ENCODE data around the gene TIAM1. TPM values are rescaled to one million over a fixed set of nuclear protein-coding genes. Genes with fewer than 3 reads are reported as not detected.

The TIAM1 gene
- total and polyA plus RNA-seq, 2 of the 8 experiments (the other 6 are each of a cell fraction or from before 2014, with no cell fraction given): 10.1 to 30.7 TPM

DNA sequence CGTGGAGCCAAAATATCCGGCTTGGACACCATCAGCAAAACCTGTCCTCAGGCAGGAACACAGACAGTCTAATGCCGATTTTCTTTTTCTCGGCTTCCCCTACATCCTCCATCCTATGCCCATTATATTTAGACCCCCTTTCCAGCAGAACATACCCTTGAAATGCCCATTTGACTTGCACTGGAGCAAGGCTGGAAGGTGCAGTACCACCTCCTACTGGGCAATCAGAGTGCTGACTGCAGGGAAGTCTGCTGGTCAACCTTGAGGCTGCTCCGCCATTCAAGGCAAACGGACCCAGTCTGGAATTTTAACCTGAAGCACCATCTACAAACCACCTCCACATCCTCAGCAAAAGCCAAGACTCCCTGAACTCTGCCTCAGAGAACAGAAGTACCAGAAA is 79.5 kb downstream of the TIAM1 start:
- Histone ChIP-seq H2AFZ (ENCODE audit: low read length) (no peak overlapping the region), H3K4ac (replicated peaks; ENCODE audit: insufficient read length, low read depth, low read length) (no peak overlapping the region), H3K9me3 (ENCODE audit: insufficient read depth in 2 of 2, low read depth in 1 of 2, low read length in 1 of 2) (no peaks in the 10 kb centered on the region), H3K79me2 (ENCODE audit: control insufficient read depth in 1 of 2, insufficient read depth in 2 of 2, low read length in 2 of 2) (peaks cover 0 to 2% of the 10 kb centered on the region in 2 experiments; a peak in 1 of 4 replicates), H3K18ac (ENCODE audit: extremely low read depth, low read length) (no peak overlapping the region), H2BK15ac (ENCODE audit: low read length) (no peak overlapping the region), H3K27me3 (replicated peaks in 1 of 4; ENCODE audit: control insufficient read depth in 3 of 4, extremely low read depth in 1 of 4, insufficient read depth in 3 of 4, low read length in 3 of 4) (no peaks in the 10 kb centered on the region), H4K8ac (ENCODE audit: extremely low read depth, insufficient read depth, low read length) (no peak overlapping the region), H2BK20ac (ENCODE audit: low read length) (no peak overlapping the region), H3K14ac (ENCODE audit: insufficient read length) (no peak overlapping the region), H2BK5ac (ENCODE audit: low read depth, low read length) (no peak overlapping the region), H2AK5ac (ENCODE audit: low read depth, low read length) (no peak overlapping the region), H3K4me3 (ENCODE audit: extremely low read depth in 1 of 4, insufficient read depth in 2 of 4, low read depth in 3 of 4, low read length in 4 of 4) (no peak overlapping the region), H3K9ac (replicated peaks in 1 of 4; ENCODE audit: extremely low read depth in 1 of 4, low read depth in 3 of 4, low read length in 3 of 4) (no peak overlapping the region), H2BK12ac (ENCODE audit: low read depth, low read length) (no peak overlapping the region), H3K4me2 (ENCODE audit: insufficient read depth in 1 of 2, low read depth in 2 of 2, low read length in 2 of 2) (no peak overlapping the region), H3K23me2 (ENCODE audit: low read depth, low read length) (no peaks in the 10 kb centered on the region), H3K36me3 (ENCODE audit: control insufficient read depth in 2 of 4, insufficient read depth in 4 of 4, low read length in 3 of 4) (no peaks in the 10 kb centered on the region; a peak in 1 of 8 replicates), H3K27ac (ENCODE audit: low read depth, low read length) (no peak overlapping the region), H4K20me1 (replicated peaks in 1 of 2; ENCODE audit: control insufficient read depth in 1 of 2, insufficient read depth in 2 of 2, low read length in 2 of 2) (no peaks in the 10 kb centered on the region), H4K91ac (replicated peaks; ENCODE audit: insufficient read length, low read length) (no peak overlapping the region), H2BK120ac (replicated peaks; ENCODE audit: low read depth, low read length) (no peak overlapping the region), H3K4me1 (replicated peaks in 1 of 4; ENCODE audit: control insufficient read depth in 3 of 4, insufficient read depth in 4 of 4, low read length in 3 of 4) (no peaks in the 10 kb centered on the region; a peak in 1 of 7 replicates), H3K23ac (ENCODE audit: insufficient read length) (no peak overlapping the region), H3K79me1 (ENCODE audit: low read depth, low read length) (peaks cover 2% of the 10 kb centered on the region; the same call in 1 of the 2 replicates), H4K5ac (ENCODE audit: insufficient read length, low read depth, low read length) (no peak overlapping the region), H3K56ac (replicated peaks; ENCODE audit: insufficient read length, low read depth, low read length) (no peak overlapping the region)
- FAIRE-seq (no peak), DNase-seq (ENCODE audit: low read depth in 1 of 2, low spot score in 2 of 2) (no peak)
- ChIA-PET CTCF (ENCODE audit: partially characterized antibody) (interaction anchor here (0.8 to 1.1 kb wide), 2 partner anchors 11 to 272 kb away, joined by 3 read pairs; no protein-coding TSS in a partner anchor), POLR2A (ENCODE audit: partially characterized antibody) (no interaction called here)
- WGBS, 2 experiments (ENCODE audit: extremely low coverage in 1 of 2, insufficient coverage in 1 of 2, insufficient read length in 1 of 2, insufficient replicate concordance in 2 of 2, low coverage in 1 of 2, low lambda C conversion rate in 2 of 2, missing lambda C conversion rate in 1 of 2): 99% methylated on average over 6 of the region's 6 CpGs; no CpG with 5 or more reads in 1 of the 2 experiments
- TF ChIP-seq, protein P1, sequence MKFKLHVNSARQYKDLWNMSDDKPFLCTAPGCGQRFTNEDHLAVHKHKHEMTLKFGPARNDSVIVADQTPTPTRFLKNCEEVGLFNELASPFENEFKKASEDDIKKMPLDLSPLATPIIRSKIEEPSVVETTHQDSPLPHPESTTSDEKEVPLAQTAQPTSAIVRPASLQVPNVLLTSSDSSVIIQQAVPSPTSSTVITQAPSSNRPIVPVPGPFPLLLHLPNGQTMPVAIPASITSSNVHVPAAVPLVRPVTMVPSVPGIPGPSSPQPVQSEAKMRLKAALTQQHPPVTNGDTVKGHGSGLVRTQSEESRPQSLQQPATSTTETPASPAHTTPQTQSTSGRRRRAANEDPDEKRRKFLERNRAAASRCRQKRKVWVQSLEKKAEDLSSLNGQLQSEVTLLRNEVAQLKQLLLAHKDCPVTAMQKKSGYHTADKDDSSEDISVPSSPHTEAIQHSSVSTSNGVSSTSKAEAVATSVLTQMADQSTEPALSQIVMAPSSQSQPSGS (IDR thresholded peaks at IDR 0.05; ENCODE audit: low read length): no peak
- no peak for TF ChIP-seq TCF12 (IDR thresholded peaks at IDR 0.05; ENCODE audit: low read depth, low read length)
- TF ChIP-seq, protein P2, sequence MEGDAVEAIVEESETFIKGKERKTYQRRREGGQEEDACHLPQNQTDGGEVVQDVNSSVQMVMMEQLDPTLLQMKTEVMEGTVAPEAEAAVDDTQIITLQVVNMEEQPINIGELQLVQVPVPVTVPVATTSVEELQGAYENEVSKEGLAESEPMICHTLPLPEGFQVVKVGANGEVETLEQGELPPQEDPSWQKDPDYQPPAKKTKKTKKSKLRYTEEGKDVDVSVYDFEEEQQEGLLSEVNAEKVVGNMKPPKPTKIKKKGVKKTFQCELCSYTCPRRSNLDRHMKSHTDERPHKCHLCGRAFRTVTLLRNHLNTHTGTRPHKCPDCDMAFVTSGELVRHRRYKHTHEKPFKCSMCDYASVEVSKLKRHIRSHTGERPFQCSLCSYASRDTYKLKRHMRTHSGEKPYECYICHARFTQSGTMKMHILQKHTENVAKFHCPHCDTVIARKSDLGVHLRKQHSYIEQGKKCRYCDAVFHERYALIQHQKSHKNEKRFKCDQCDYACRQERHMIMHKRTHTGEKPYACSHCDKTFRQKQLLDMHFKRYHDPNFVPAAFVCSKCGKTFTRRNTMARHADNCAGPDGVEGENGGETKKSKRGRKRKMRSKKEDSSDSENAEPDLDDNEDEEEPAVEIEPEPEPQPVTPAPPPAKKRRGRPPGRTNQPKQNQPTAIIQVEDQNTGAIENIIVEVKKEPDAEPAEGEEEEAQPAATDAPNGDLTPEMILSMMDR (IDR thresholded peaks at IDR 0.05; ENCODE audit: control extremely low read depth in 1 of 3, insufficient read depth in 1 of 3, low read depth in 1 of 3, low read length in 3 of 3): peak; percentile 41 to 68 (median 58); a peak in 3 of 4 replicates
- TF ChIP-seq SUZ12 (IDR thresholded peaks at IDR 0.05; ENCODE audit: low read length): no peak
- TF ChIP-seq, protein P3, sequence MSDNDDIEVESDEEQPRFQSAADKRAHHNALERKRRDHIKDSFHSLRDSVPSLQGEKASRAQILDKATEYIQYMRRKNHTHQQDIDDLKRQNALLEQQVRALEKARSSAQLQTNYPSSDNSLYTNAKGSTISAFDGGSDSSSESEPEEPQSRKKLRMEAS (IDR thresholded peaks at IDR 0.05): no peak
- TF ChIP-seq HDAC6 (IDR thresholded peaks at IDR 0.05; ENCODE audit: low read depth, low read length): no peak
- peak; percentile 45 to 59 for TF ChIP-seq RAD21 (IDR thresholded peaks at IDR 0.05 in 1 of 2, conservative IDR thresholded peaks at IDR 0.05 in 1 of 2; ENCODE audit: low read depth in 2 of 2, low read length in 2 of 2)
- TF ChIP-seq TAF7 (optimal IDR thresholded peaks at IDR 0.05; ENCODE audit: borderline replicate concordance, low read depth, low read length): no peak
- no peak for TF ChIP-seq ZNF274 (IDR thresholded peaks at IDR 0.05; ENCODE audit: borderline replicate concordance, extremely low read depth, low read length)
